Loucy (cell line): ENCODE data around the gene PRCD.

Source experiments
- H2AFZ ChIP-seq: fragments of 200-600 bp; sonication (generic); 2 replicates; pipeline ENCODE4 v1.6.0; 2016; ENCODE audit warnings: antibody characterized with exemption, mild to moderate bottlenecking, low read length, moderate library complexity
- H3F3A ChIP-seq: fragments of 200-600 bp; 2 replicates; pipeline ENCODE4 v1.6.0; 2016; ENCODE audit warnings: antibody characterized with exemption, low read depth, mild to moderate bottlenecking
- H3K27me3 ChIP-seq: fragments of 200-600 bp; sonication (generic); 2 replicates; pipeline ENCODE4 v1.6.1; 2014; ENCODE audit warnings: low read length, mild to moderate bottlenecking; ENCODE audit not compliant: insufficient read depth, poor library complexity, severe bottlenecking
- H3K36me3 ChIP-seq: fragments of 200-600 bp; sonication (generic); 2 replicates; pipeline ENCODE4 v1.6.1; 2016; ENCODE audit warnings: low read length; ENCODE audit not compliant: insufficient read depth
- H3K4me1 ChIP-seq: fragments of 200-600 bp; sonication (generic); 2 replicates; pipeline ENCODE4 v1.5.1; 2014; ENCODE audit warnings: low read length, mild to moderate bottlenecking; ENCODE audit not compliant: insufficient read depth, poor library complexity, severe bottlenecking
- H3K4me2 ChIP-seq: fragments of 200-600 bp; sonication (generic); 2 replicates; pipeline ENCODE4 v1.6.0; 2014; ENCODE audit warnings: antibody characterized with exemption, low read length, low read depth, mild to moderate bottlenecking; ENCODE audit not compliant: poor library complexity, severe bottlenecking
- H3K4me3 ChIP-seq: fragments of 200-600 bp; sonication (generic); 2 replicates; pipeline ENCODE4 v1.5.1; 2014; ENCODE audit warnings: low read length, mild to moderate bottlenecking, mixed read lengths; ENCODE audit not compliant: poor library complexity, severe bottlenecking
- H3K79me2 ChIP-seq: fragments of 200-600 bp; sonication (generic); 2 replicates; pipeline ENCODE4 v1.6.1; 2014; ENCODE audit warnings: low read length; ENCODE audit not compliant: insufficient read depth
- H3K9ac ChIP-seq: fragments of 200-600 bp; sonication (generic); 2 replicates; pipeline ENCODE4 v1.6.0; 2014; ENCODE audit warnings: mild to moderate bottlenecking, low read depth, low read length, moderate library complexity; ENCODE audit not compliant: poor library complexity, severe bottlenecking
- H3K9me2 ChIP-seq: fragments of 200-600 bp; sonication (generic); replicated peaks from 2 replicates; pipeline ENCODE4 v1.6.1; 2016; ENCODE audit warnings: low read depth, low read length, mixed read lengths
- H3K9me3 ChIP-seq: fragments of 200-600 bp; sonication (generic); 2 replicates; pipeline ENCODE4 v1.6.1; 2014; ENCODE audit warnings: mild to moderate bottlenecking, antibody characterized with exemption, low read length, low read depth; ENCODE audit not compliant: insufficient read depth
- H4K20me1 ChIP-seq: fragments of 200-600 bp; sonication (generic); 2 replicates; pipeline ENCODE4 v1.6.0; 2014; ENCODE audit warnings: antibody characterized with exemption, low read length, mild to moderate bottlenecking; ENCODE audit not compliant: insufficient read depth, poor library complexity, severe bottlenecking
- CTCF ChIP-seq: fragments of 200-600 bp; sonication (generic); conservative IDR thresholded peaks from 2 replicates; pipeline ENCODE4 v1.5.1; 2014; ENCODE audit warnings: mild to moderate bottlenecking, antibody characterized with exemption, low read length
- EZH2phosphoT487 ChIP-seq: fragments of 200-600 bp; IDR thresholded peaks from 2 replicates; pipeline ENCODE4 v1.6.1; 2018; ENCODE audit warnings: antibody characterized with exemption, mild to moderate bottlenecking, moderate library complexity, borderline replicate concordance

PRCD gene

GRCh38 chr17:76586741-76587487, 47.1 kb downstream of the PRCD start:
- Histone ChIP-seq H3K4me3 (no peak overlapping the region), H3K4me1 (no peaks in the 10 kb centered on the region), H2AFZ (no peak overlapping the region), H3K4me2 (no peak overlapping the region), H3K36me3 (no peaks in the 10 kb centered on the region), H3K27me3 (no peaks in the 10 kb centered on the region), H3F3A (no peaks in the 10 kb centered on the region), H3K9me3 (no peaks in the 10 kb centered on the region), H3K9ac (no peak overlapping the region), H4K20me1 (no peaks in the 10 kb centered on the region), H3K79me2 (no peaks in the 10 kb centered on the region), H3K9me2 (no peaks in the 10 kb centered on the region)
- no peak for TF ChIP-seq EZH2phosphoT487
- no peak for TF ChIP-seq CTCF

- Histone ChIP-seq H3K4me3 (no peak overlapping the region), H4K20me1 (no peaks in the 10 kb centered on the region), H2AFZ (no peak overlapping the region), H3K79me2 (no peaks in the 10 kb centered on the region), H3K36me3 (no peaks in the 10 kb centered on the region), H3K9ac (no peak overlapping the region), H3K27me3 (no peaks in the 10 kb centered on the region), H3K9me2 (no peaks in the 10 kb centered on the region), H3K4me2 (no peak overlapping the region), H3F3A (no peaks in the 10 kb centered on the region), H3K4me1 (no peaks in the 10 kb centered on the region), H3K9me3 (no peaks in the 10 kb centered on the region)
- no peak for TF ChIP-seq EZH2phosphoT487
- no peak for TF ChIP-seq CTCF
These were observed 48.3 kb downstream of the PRCD start for GRCh38 chr17:76588182-76588581.

GRCh38 chr17:76593384-76593826, 53.6 kb downstream of the PRCD start:
- H3K9me2 ChIP-seq = no peaks in the 10 kb centered on the region
- H2AFZ ChIP-seq = no peak overlapping the region
- no peak overlapping the region for H3K4me3 ChIP-seq
- H3K4me1 ChIP-seq = no peaks in the 10 kb centered on the region
- no peaks in the 10 kb centered on the region for H3F3A ChIP-seq
- H4K20me1 ChIP-seq = no peaks in the 10 kb centered on the region
- no peaks in the 10 kb centered on the region for H3K9me3 ChIP-seq
- no peaks in the 10 kb centered on the region for H3K27me3 ChIP-seq
- H3K79me2 ChIP-seq = no peaks in the 10 kb centered on the region
- no peak overlapping the region for H3K4me2 ChIP-seq
- no peak overlapping the region for H3K9ac ChIP-seq
- TF ChIP-seq EZH2phosphoT487 (no peak), CTCF (no peak)
- no peaks in the 10 kb centered on the region for H3K36me3 ChIP-seq
